Ramos (cell line): Measurements from ENCODE around the gene KCNA3.

ENCODE experiments used
- in situ Hi-C: fragments of 300-500 bp; cut with MboI; formaldehyde crosslinking; loops from one replicate; pipeline ENCODE4 v1.14.3; 2022; ENCODE audit warnings: low sequenced_read_pairs; ENCODE audit not compliant: unreplicated experiment

KCNA3 gene

GRCh38 chr1:110674337-110675059, at the start of gene KCNA3:
TSS of gene KCNA3 (minus strand) at chr1:110674940. CDS start at chr1:110674809, 131 bp downstream.
- in situ Hi-C loops: loop anchor here (5.0 kb wide), 1 partner anchor 37 kb away; no protein-coding TSS in a partner anchor

DNA sequence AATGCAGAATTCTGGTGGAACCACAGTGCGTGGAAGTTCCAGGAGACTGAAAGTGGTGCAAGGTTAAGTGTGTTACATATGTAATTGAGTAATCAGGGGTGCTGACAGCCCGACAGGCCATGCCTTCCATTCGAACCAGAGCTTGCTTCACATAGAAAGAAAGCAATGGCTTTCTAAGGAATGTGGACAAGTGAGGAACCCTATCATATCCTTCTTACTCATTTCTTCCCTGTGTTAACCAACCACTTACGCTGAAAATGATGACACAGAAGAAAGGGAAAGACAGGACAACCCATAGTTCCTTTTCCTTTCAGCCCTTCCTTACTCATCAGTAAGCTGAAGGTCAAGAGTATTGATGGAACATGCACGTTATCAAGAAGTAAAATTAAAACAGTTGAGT, 48.1 kb upstream of the KCNA3 start:
- in situ Hi-C loops: no loop called here

DNA sequence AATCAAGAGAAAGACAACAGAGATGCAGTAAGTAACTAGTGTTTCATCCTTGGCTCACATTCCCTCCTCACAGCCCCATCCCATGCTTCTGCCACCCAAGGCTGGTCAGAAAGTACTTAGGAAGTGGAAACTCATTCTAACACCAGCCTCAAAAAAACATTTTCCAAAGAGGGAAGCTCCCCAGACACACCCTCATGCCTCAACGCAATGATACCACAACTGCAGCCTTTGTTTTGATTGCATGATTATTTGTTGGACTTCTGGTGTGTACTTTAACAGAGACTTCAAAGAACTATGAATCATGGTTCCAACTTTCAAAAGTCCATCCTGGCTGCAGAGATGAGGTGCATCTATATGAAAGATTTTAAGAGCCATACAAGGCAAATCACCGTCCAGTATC, 45.2 kb upstream of the KCNA3 start:
- in situ Hi-C loops: no loop called here

DNA sequence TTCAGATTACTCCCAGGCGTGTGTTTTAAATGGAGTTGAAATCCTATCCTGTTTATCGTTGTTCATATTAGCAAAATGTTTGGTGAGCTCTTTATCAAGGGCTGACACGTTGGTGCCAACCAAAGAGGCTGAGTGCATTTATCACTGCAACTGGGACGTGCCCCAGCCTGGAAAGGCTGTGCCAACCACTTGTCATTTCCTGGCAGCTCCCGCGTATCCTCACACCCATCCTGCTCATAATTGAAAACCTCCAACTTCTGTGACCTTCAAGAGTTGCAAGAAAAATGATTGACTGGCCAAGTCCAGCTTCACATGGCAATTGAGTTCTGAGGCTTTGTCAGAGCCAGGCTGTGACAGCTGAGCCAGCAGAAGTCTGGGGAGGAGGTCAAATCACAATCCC, 43.7 kb upstream of the KCNA3 start:
- in situ Hi-C loops: no loop called here

- in situ Hi-C loops: no loop called here
Observed at GRCh38 chr1:110717179-110717578, 42.4 kb upstream of the KCNA3 start.

DNA sequence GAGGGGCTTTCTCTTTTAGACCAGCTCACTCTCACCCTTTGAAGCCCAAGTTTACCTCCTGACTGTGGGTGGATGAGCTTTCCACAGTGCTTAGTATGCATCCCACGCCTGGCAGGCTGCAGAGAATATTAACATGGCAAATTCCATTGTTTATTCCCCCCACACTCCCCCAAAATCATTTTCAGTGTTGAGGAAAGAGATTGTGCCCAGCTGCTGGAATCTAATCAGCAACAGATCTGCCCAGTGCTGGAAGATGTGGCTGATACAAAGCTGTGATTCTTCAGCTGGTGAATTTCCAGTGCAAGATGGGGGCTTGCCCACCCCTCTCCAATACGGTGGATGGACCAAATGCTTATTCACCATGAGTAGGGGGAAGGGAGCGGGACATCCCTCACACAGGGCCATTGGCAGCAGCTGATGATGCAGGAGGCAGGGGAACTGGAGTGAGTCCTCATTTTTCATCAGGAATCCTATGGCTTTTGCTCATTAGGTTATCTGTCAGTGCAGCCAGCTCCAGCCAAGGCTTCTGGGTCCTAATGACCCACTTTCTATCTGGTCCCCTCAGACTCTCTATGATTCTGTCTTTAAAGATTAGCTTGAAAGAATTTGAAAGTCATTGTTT, 39.7 kb upstream of the KCNA3 start:
- in situ Hi-C loops: no loop called here

GRCh38 chr1:110713221-110713620, 38.5 kb upstream of the KCNA3 start:
- in situ Hi-C loops: no loop called here

DNA sequence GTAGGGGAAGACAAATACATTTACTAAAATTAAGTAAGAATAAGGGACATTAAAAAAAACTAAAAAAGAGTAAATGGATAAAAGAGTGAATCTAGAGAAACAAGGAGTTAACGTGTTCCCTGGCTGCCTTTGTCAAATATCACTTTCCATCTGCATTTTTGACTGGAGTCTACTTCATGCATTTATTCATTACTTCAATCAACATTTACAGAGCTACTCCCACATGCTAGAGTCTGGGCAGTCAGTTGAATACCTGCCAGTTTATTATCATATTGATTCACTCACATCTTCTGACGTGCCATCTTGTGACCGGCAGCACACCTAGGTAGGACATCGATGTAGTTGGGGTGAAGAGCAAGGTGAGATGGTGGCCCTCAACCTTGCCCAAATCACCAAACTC, 35.6 kb upstream of the KCNA3 start:
- in situ Hi-C loops: no loop called here

GRCh38 chr1:110708974-110709440, 34.3 kb upstream of the KCNA3 start:
- in situ Hi-C loops: no loop called here

- in situ Hi-C loops: no loop called here
Observed at GRCh38 chr1:110707232-110707631, 32.5 kb upstream of the KCNA3 start.

DNA sequence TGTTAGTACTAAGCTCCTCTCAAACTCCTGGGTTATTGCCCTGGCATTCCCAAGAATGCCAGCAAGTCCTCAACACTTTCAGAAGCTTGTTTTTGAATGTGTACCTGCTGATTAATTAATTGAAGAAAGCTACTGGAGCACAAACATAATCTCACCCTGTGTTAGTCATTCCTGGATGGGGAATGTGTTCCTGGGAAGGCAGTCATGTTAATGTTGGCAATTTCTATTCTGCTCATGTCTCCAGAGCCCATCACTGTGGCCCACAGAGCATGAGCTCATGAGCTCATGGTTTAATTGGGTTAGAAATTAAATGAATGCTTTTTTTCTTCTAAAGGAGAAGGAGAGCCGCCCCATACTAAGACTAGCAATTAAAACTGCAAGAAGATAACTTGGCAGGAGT, 31.9 kb upstream of the KCNA3 start:
- in situ Hi-C loops: no loop called here

DNA sequence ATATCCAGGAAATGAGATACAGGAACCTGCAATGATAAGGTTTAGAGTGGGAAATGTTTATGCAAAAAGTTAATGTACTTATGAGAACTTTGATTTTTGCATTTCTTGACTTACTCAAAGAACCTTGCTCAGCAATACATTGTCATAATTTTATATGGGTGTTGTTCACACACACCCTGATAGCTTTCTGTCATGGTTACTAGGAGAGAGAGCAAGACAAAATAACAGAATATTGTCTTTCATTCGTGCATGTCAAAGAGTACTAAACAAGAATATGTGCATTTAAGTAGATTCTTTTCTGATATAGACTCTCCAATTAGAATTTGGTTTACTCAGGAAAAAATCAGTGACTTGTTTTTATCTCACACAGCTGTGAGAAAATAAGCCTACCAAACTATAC, 27.5 kb upstream of the KCNA3 start:
- in situ Hi-C loops: no loop called here

DNA sequence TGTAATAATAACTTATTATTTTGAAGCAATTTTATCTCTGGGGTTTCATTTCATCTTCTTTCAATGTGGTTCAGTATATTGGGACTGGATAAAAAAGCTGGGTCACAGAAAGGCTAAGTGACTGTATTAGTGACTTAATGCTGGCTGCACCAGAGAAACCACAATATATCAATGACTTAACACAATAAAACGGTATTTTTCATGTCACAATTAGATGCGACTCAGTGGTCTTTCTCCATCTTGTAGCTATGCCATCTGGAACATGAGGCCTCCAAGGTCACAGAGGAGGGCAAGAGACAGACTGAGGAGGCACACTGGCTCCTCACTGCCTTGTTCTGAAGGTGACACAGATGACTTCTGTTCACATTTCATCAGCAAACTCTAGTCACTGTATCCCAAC, 26.0 kb upstream of the KCNA3 start:
- in situ Hi-C loops: no loop called here

GRCh38 chr1:110697606-110698005, 22.9 kb upstream of the KCNA3 start:
- in situ Hi-C loops: no loop called here

- in situ Hi-C loops: no loop called here
Observed at GRCh38 chr1:110696818-110697217, 22.1 kb upstream of the KCNA3 start.

GRCh38 chr1:110690709-110691365, 16.1 kb upstream of the KCNA3 start:
- in situ Hi-C loops: no loop called here

DNA sequence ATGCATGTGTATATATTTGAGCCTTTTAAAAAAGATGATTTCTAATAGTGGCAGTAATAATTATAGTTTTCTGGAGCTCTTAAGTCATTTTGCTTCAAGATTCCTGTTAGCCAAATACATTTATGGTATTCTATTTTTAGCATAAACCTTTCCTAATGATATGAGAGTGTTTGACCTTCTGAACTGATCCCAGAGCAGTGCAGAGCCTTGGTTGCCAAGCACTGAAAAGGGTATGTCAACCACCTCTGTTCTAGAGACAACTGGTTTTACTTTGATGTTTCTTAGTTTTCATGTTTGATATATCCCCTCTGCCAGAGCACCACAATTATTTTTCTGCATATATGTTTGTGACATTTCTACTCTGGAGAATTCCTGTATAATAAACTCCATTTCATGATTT, 15.1 kb upstream of the KCNA3 start:
- in situ Hi-C loops: no loop called here

DNA sequence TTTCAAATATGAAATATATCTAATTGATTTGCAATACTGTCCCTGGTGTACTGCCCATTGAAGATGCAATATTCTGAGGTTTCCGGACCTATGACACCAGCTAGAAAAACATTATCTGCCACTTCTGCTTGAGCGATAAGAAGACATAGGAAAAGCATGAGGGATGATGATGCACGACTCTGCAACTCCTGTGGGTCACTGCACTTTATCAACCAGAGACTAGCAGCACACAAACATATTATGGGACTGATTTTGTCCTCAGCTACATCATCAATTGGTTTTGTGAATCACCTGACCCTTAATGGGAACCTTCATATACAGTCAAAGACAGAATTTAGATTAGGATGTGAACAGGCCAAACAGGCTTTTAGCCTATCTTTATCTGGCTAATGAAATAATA, 13.8 kb upstream of the KCNA3 start:
- in situ Hi-C loops: no loop called here

- in situ Hi-C loops: no loop called here
Observed at GRCh38 chr1:110687250-110687649, 12.5 kb upstream of the KCNA3 start.

DNA sequence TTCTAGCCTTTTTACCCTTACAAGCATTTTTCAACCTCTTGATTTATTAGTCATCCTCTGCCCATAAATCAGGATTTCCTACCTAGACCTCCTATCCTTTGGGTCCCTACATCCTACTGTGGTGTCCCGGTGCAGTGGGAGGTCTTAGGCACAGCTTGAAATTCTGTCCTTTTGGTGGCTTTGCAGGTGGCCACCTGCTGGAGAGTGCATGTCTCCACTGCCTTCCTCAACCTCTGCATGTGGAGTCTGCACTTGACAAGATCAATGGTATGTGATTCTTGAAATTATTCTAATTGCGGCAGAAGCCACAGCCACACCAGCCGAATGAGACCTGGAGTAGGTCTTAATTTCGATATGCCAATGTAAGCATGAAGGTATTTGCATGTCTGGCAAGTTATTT, 11.4 kb upstream of the KCNA3 start:
- in situ Hi-C loops: no loop called here

GRCh38 chr1:110684491-110684890, 9.8 kb upstream of the KCNA3 start:
- in situ Hi-C loops: no loop called here
